GM12878 (cell line): ENCODE data around the gene CACNA2D3. TPM values are rescaled to one million over a fixed set of nuclear protein-coding genes. Genes with fewer than 3 reads are reported as not detected.

Source experiments
- ATAC-seq: fragments of 200-7000 bp; cut with Tn5 transposase; 3 replicates; pipeline ENCODE4 v1.9.1; 2020; ENCODE audit warnings: mild to moderate bottlenecking, moderate library complexity
- BruUV-seq: library from RNA; stranded (reverse); fragments of 400-500 nt; replicated peaks from 2 replicates; lab custom pipeline; 2021; lab: Mats Ljungman, UMichigan
- CTCF ChIA-PET: fragments of 300-600 bp; sonication (Branson Sonifier 250); formaldehyde crosslinking; extraction: SDS; loops from one replicate; lab custom pipeline; 2021; ENCODE audit warnings: inconsistent platforms; lab: Yijun Ruan, JAX
- POLR2A ChIA-PET: fragments of 350-600 bp; formaldehyde crosslinking; extraction: SDS; loops from one replicate; lab custom pipeline; 2021; ENCODE audit warnings: inconsistent platforms; lab: Charles Lee
- RAD21 ChIA-PET: fragments of 300-600 bp; sonication (Branson Sonifier 250); formaldehyde crosslinking; loops from one replicate; lab custom pipeline; 2023; ENCODE audit warnings: antibody characterized with exemption; ENCODE audit not compliant: unreplicated experiment; lab: Charles Lee
- SMC1A ChIA-PET: fragments of 300-600 bp; sonication (Branson Sonifier 250); formaldehyde crosslinking; loops from one replicate; lab custom pipeline; 2023; ENCODE audit not compliant: unreplicated experiment, uncharacterized antibody; lab: Charles Lee
- DNase-seq: peaks from one replicate; pipeline ENCODE4 v3.0.0-alpha.2; 2011; ENCODE audit warnings: low read depth, low spot score
- FAIRE-seq: peaks from 3 replicates; lab custom pipeline; 2011; peaks lifted over from hg19 to GRCh38; lab: Jason Lieb, UNC
- H2AFZ ChIP-seq: 2 replicates; pipeline ENCODE4 v1.6.0; 2011; ENCODE audit warnings: low read depth, low read length, control low read depth; ENCODE audit not compliant: control insufficient read depth
- H3K27ac ChIP-seq: 2 replicates; pipeline ENCODE4 v1.5.1; 2011; ENCODE audit warnings: control low read depth; ENCODE audit not compliant: control insufficient read depth, insufficient read depth
- H3K27me3 ChIP-seq, 2 experiments: replicated peaks in 1 of 2; 2 replicates each; pipeline versions ENCODE4 v1.6.0 to v1.6.1; 2011; ENCODE audit warnings: low read length in 1 of 2; ENCODE audit not compliant: control insufficient read depth in 2 of 2, insufficient read depth in 2 of 2
- H3K36me3 ChIP-seq, 2 experiments: 2 replicates each; pipeline ENCODE4 v1.5.1; 2011; ENCODE audit warnings: low read length in 1 of 2; ENCODE audit not compliant: control insufficient read depth in 2 of 2, insufficient read depth in 2 of 2
- H3K4me1 ChIP-seq: 2 replicates; pipeline ENCODE4 v1.6.1; 2011; ENCODE audit warnings: mild to moderate bottlenecking, low read length, moderate library complexity, mixed read lengths; ENCODE audit not compliant: control insufficient read depth, insufficient read depth
- H3K4me2 ChIP-seq: 2 replicates; pipeline ENCODE4 v1.6.0; 2011; ENCODE audit warnings: control low read depth; ENCODE audit not compliant: control insufficient read depth, insufficient read depth
- H3K4me3 ChIP-seq: fragments of 200-600 bp; sonication (generic); 2 replicates; pipeline ENCODE4 v1.5.1; 2016
- H3K79me2 ChIP-seq: 2 replicates; pipeline ENCODE4 v1.6.0; 2011; ENCODE audit warnings: low read length; ENCODE audit not compliant: control insufficient read depth, insufficient read depth
- H3K9ac ChIP-seq: 2 replicates; pipeline ENCODE4 v1.8.0; 2011; ENCODE audit warnings: low read length, control low read depth, mixed read lengths; ENCODE audit not compliant: control insufficient read depth, insufficient read depth
- H3K9me3 ChIP-seq: replicated peaks from 3 replicates; pipeline ENCODE4 v1.5.1; 2011; ENCODE audit warnings: mild to moderate bottlenecking, low read length; ENCODE audit not compliant: control insufficient read depth, insufficient read depth
- H4K20me1 ChIP-seq: 2 replicates; pipeline ENCODE4 v1.6.0; 2011; ENCODE audit not compliant: control insufficient read depth, insufficient read depth
- BRCA1 ChIP-seq: IDR thresholded peaks from 2 replicates; pipeline ENCODE4 v1.6.1; 2011; ENCODE audit warnings: low read depth, low read length, improper control_type of control experiment
- CUX1 ChIP-seq: IDR thresholded peaks from 2 replicates; pipeline ENCODE4 v1.6.1; 2012; ENCODE audit warnings: improper control_type of control experiment, low read depth, low read length; ENCODE audit not compliant: insufficient replicate concordance
- ETV6 ChIP-seq, 2 experiments: fragments of 450-650 bp in 1 of 2; IDR thresholded peaks in 1 of 2; conservative IDR thresholded peaks in 1 of 2; 2 replicates each; pipeline ENCODE4 v1.6.1; 2014; ENCODE audit warnings: antibody characterized with exemption in 1 of 2, borderline replicate concordance in 1 of 2, low read depth in 1 of 2, mild to moderate bottlenecking in 1 of 2, moderate library complexity in 1 of 2
- EZH2 ChIP-seq: IDR thresholded peaks from 2 replicates; pipeline ENCODE4 v1.6.1; 2012; ENCODE audit warnings: low read depth, mild to moderate bottlenecking, control low read depth, inconsistent platforms, low read length, borderline replicate concordance; ENCODE audit not compliant: control insufficient read depth
- KDM1A ChIP-seq: fragments of 200-600 bp; sonication (generic); IDR thresholded peaks from 2 replicates; pipeline ENCODE4 v1.6.1; 2016; ENCODE audit warnings: borderline replicate concordance
- MYC ChIP-seq: IDR thresholded peaks from 2 replicates; pipeline ENCODE4 v1.6.1; 2011; ENCODE audit warnings: mild to moderate bottlenecking, low read length, moderate library complexity, inconsistent platforms; ENCODE audit not compliant: insufficient read depth, insufficient replicate concordance, insufficient read length, severe bottlenecking
- NFIC ChIP-seq: IDR thresholded peaks from 2 replicates; pipeline ENCODE4 v1.6.1; 2012; ENCODE audit warnings: low read depth, mild to moderate bottlenecking, inconsistent platforms, low read length, moderate library complexity
- POU2F2 ChIP-seq: IDR thresholded peaks from 3 replicates; pipeline ENCODE4 v1.6.1; 2011; ENCODE audit warnings: low read depth, mild to moderate bottlenecking, low read length, borderline replicate concordance
- RAD21 ChIP-seq: IDR thresholded peaks from 2 replicates; pipeline ENCODE4 v1.6.1; 2011; ENCODE audit warnings: mild to moderate bottlenecking, low read depth, low read length, moderate library complexity; ENCODE audit not compliant: insufficient read depth
- TARDBP ChIP-seq: IDR thresholded peaks from 2 replicates; pipeline ENCODE4 v1.6.1; 2016; ENCODE audit warnings: borderline replicate concordance
- USF2 ChIP-seq: IDR thresholded peaks from 2 replicates; pipeline ENCODE4 v1.6.1; 2011; ENCODE audit warnings: low read depth, low read length, improper control_type of control experiment, borderline replicate concordance
- ZNF622 ChIP-seq: fragments of 450-650 bp; IDR thresholded peaks from 2 replicates; pipeline ENCODE4 v1.6.1; 2017; ENCODE audit warnings: mild to moderate bottlenecking, inconsistent platforms
- WGBS: methylation state at CpG from one replicate; pipeline ENCODE4 v1.1.6; 2016; ENCODE audit warnings: low lambda C conversion rate; ENCODE audit not compliant: insufficient replicate concordance, insufficient coverage; ENCODE audit errors: missing lambda C conversion rate; 5-methylcytosine and 5-hydroxymethylcytosine counted together
- in situ Hi-C: fragments of 300-500 bp; cut with MboI; formaldehyde crosslinking; loops from 9 replicates; pipeline ENCODE4 v1.14.3; 2018; ENCODE audit warnings: mixed read lengths
- intact Hi-C: fragments of 100-400 bp; cut with micrococcal nuclease; formaldehyde crosslinking; loops from one replicate; pipeline ENCODE4 v1.14.2; 2022; ENCODE audit not compliant: unreplicated experiment
- polyA plus RNA-seq, 11 experiments: library from polyadenylated mRNA; depleted of rRNA in 4 of 11; unstranded in 6 of 11; stranded (reverse) in 5 of 11; fragments of >200 nt; fragmentation: Nextera tagmentation in 4 of 11; fragmentation: Illumina TruSeq in 1 of 11; extraction: Ambion mirVana in 4 of 11; extraction: Trizol in 1 of 11; gene quantifications; 1 replicate in 1 of 11; 2 replicates in 10 of 11; pipeline versions ENCODE4 v1.2.1 to v1.2.3, GENCODE V29; 2011 to 2016; ENCODE audit warnings: inconsistent platforms in 2 of 11, missing spikeins in 2 of 11, low read depth in 1 of 11
- total RNA-seq, 4 experiments: library from RNA; depleted of rRNA in 3 of 4; stranded (reverse); fragments of >200 nt in 3 of 4; fragmentation: Illumina TruSeq in 1 of 4; extraction: Trizol in 1 of 4; gene quantifications; 2 replicates each; pipeline versions ENCODE4 v1.2.1 to v1.2.3, GENCODE V29; 2013 to 2021

Gene CACNA2D3
- total and polyA plus RNA-seq, 10 of the 15 experiments (the other 5 are each of a cell fraction or from before 2014, with no cell fraction given), result not detected

DNA sequence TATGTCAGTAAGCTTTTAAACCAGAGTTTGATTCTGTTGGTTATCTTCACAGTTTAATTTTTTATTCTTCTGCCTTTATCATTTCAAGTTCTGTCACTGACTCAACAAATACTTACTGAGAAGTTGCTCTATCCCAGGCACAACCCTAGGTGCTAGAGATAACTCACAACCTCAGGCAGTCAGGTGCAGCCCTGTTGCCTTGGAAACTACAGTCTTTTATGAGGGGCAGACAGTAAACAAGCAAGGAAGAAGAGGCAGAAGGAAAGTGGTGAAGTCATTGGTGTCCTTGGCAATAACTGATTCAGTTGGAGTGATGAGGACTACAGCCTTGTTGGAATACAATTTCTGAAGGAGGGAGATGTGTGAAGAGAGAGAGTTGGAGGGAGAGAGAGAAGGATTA, 947.6 kb downstream of the CACNA2D3 start:
- no peak overlapping the region for H2AFZ ChIP-seq
- FAIRE-seq, result no peak
- no TSS peak for BruUV-seq
- H3K4me3 ChIP-seq, result no peak overlapping the region
- no peak for ATAC-seq
- no peak overlapping the region for H3K4me2 ChIP-seq
- RAD21 ChIA-PET, result no interaction called here
- CTCF ChIA-PET, result no interaction called here
- intact Hi-C loops (no loop called here), in situ Hi-C loops (no loop called here)
- H3K27me3 ChIP-seq, result peaks cover 0 to 2% of the 10 kb centered on the region in 2 experiments; a peak in 1 of 4 replicates
- no peak overlapping the region for H3K9ac ChIP-seq
- no peaks in the 10 kb centered on the region for H3K79me2 ChIP-seq
- H3K27ac ChIP-seq, result no peak overlapping the region
- no peak for DNase-seq
- H3K36me3 ChIP-seq, result no peaks in the 10 kb centered on the region
- H4K20me1 ChIP-seq, result no peaks in the 10 kb centered on the region
- no peak for TF ChIP-seq TARDBP
- TF ChIP-seq MYC, result no peak
- TF ChIP-seq, all 136 proteins: peak for 0
- no peaks in the 10 kb centered on the region for H3K4me1 ChIP-seq
- ChIA-PET SMC1A (interaction anchor here (0.6 kb wide), 1 partner anchor 507 kb away, joined by 5 read pairs; no protein-coding TSS in a partner anchor), POLR2A (no interaction called here)
- no peaks in the 10 kb centered on the region for H3K9me3 ChIP-seq

- H3K4me1 ChIP-seq, result no peaks in the 10 kb centered on the region
- no peaks in the 10 kb centered on the region; a peak in 1 of 4 replicates for H3K27me3 ChIP-seq
- ATAC-seq, result no peak
- CTCF ChIA-PET, result no interaction called here
- no peak overlapping the region for H3K4me2 ChIP-seq
- RAD21 ChIA-PET, result no interaction called here
- no peak overlapping the region for H2AFZ ChIP-seq
- H3K4me3 ChIP-seq, result no peak overlapping the region
- no peak for FAIRE-seq
- H3K27ac ChIP-seq, result no peak overlapping the region
- SMC1A ChIA-PET, result no interaction called here
- intact Hi-C loops (no loop called here), in situ Hi-C loops (no loop called here)
- H3K9me3 ChIP-seq, result no peaks in the 10 kb centered on the region
- no TSS peak for BruUV-seq
- no peaks in the 10 kb centered on the region for H3K79me2 ChIP-seq
- POLR2A ChIA-PET, result no interaction called here
- H3K9ac ChIP-seq, result no peak overlapping the region
- 0% methylated on average over 4 of the region's 4 CpGs for WGBS
- DNase-seq, result no peak
- no peaks in the 10 kb centered on the region for H4K20me1 ChIP-seq
- no peaks in the 10 kb centered on the region for H3K36me3 ChIP-seq
- TF ChIP-seq RAD21 (no peak), CUX1 (no peak), NFIC (no peak), ETV6 (conservative IDR thresholded peaks at IDR 0.05 in 1 of 2, IDR thresholded peaks at IDR 0.05 in 1 of 2; ENCODE audit: borderline replicate concordance in 1 of 2, low read depth in 1 of 2) (no peak), ZNF622 (no peak), POU2F2 (no peak), KDM1A (no peak), USF2 (no peak), EZH2 (no peak), BRCA1 (no peak)
These were observed 952.4 kb downstream of the CACNA2D3 start for GRCh38 chr3:55074796-55075195.
